HepG2 (cell line): Measurements from ENCODE around the gene PRDX2. TPM values are rescaled to one million over a fixed set of nuclear protein-coding genes. Genes with fewer than 3 reads are reported as not detected.
A peak's percentile ranks its signal among the peaks of the same experiment; 100 is the strongest.

ENCODE experiments used
- CBX2 ChIP-seq, 2 experiments: fragments of 200-600 bp in 1 of 2; sonication (generic); formaldehyde crosslinking in 1 of 2; IDR thresholded peaks; 2 replicates each; pipeline versions ENCODE4 v1.7.0 to v1.8.1; 2018 to 2022; ENCODE audit warnings: low read depth in 2 of 2, low read length in 1 of 2, mild to moderate bottlenecking in 1 of 2, missing genetic modification reagents in 1 of 2
- HOXA7 ChIP-seq: sonication (generic); formaldehyde crosslinking; IDR thresholded peaks from 2 replicates; pipeline ENCODE4 v1.8.1; 2022; ENCODE audit warnings: mild to moderate bottlenecking, missing genetic modification reagents, moderate library complexity
- NFYB ChIP-seq: sonication (generic); formaldehyde crosslinking; IDR thresholded peaks from 2 replicates; pipeline ENCODE4 v1.4.0; 2020; ENCODE audit warnings: missing genetic modification reagents
- NR1H2 ChIP-seq: sonication (generic); formaldehyde crosslinking; IDR thresholded peaks from 2 replicates; pipeline ENCODE4 v1.8.1; 2022; ENCODE audit warnings: low read depth, missing genetic modification reagents, borderline replicate concordance
- PAWR ChIP-seq: sonication (generic); formaldehyde crosslinking; IDR thresholded peaks from 2 replicates; pipeline ENCODE4 v1.4.0; 2020; ENCODE audit warnings: missing genetic modification reagents, mild to moderate bottlenecking, borderline replicate concordance
- PHB2 ChIP-seq: fragments of 450-650 bp; IDR thresholded peaks from 2 replicates; pipeline ENCODE4 v1.6.1; 2018; ENCODE audit not compliant: partially characterized antibody
- POLR2G ChIP-seq: fragments of 200-400 bp; formaldehyde crosslinking; IDR thresholded peaks from 2 replicates; pipeline ENCODE4 v1.6.1; 2018; ENCODE audit warnings: mild to moderate bottlenecking, low read depth, low read length, moderate library complexity
- RFX1 ChIP-seq: fragments of 450-650 bp; IDR thresholded peaks from 2 replicates; pipeline ENCODE4 v1.6.1; 2017
- SCMH1 ChIP-seq: sonication (generic); formaldehyde crosslinking; IDR thresholded peaks from 2 replicates; pipeline ENCODE4 v1.9.0; 2021; ENCODE audit warnings: missing genetic modification reagents, mild to moderate bottlenecking, borderline replicate concordance
- SP1 ChIP-seq, 2 experiments: fragments of 450-650 bp in 1 of 2; sonication (generic) in 1 of 2; formaldehyde crosslinking in 1 of 2; IDR thresholded peaks; 2 replicates each; pipeline versions ENCODE4 v1.4.0 to v1.6.1; 2016 to 2020; ENCODE audit warnings: missing genetic modification reagents in 1 of 2
- TBX2 ChIP-seq: sonication (generic); formaldehyde crosslinking; IDR thresholded peaks from 2 replicates; pipeline ENCODE4 v1.5.0; 2020; ENCODE audit warnings: missing genetic modification reagents, mild to moderate bottlenecking, borderline replicate concordance
- TEAD2 ChIP-seq: sonication (generic); formaldehyde crosslinking; IDR thresholded peaks from 2 replicates; pipeline ENCODE4 v1.9.0; 2021; ENCODE audit warnings: missing genetic modification reagents
- ZC3H4 ChIP-seq: sonication (generic); formaldehyde crosslinking; IDR thresholded peaks from 2 replicates; pipeline ENCODE4 v1.4.0; 2020; ENCODE audit warnings: missing genetic modification reagents, borderline replicate concordance
- ZNF234 ChIP-seq: sonication (generic); formaldehyde crosslinking; conservative IDR thresholded peaks from 2 replicates; pipeline ENCODE4 v1.5.1; 2020; ENCODE audit warnings: mild to moderate bottlenecking, missing genetic modification reagents
- ZNF34 ChIP-seq: sonication (generic); formaldehyde crosslinking; IDR thresholded peaks from 2 replicates; pipeline ENCODE4 v1.4.0; 2020; ENCODE audit warnings: mild to moderate bottlenecking, missing genetic modification reagents, borderline replicate concordance
- ZNF577 ChIP-seq: sonication (generic); formaldehyde crosslinking; IDR thresholded peaks from 2 replicates; pipeline ENCODE4 v1.4.0; 2020; ENCODE audit warnings: mild to moderate bottlenecking, low read depth, missing genetic modification reagents, borderline replicate concordance
- ZNF772 ChIP-seq: sonication (generic); formaldehyde crosslinking; IDR thresholded peaks from 2 replicates; pipeline ENCODE4 v1.5.0; 2020; ENCODE audit warnings: mild to moderate bottlenecking, missing genetic modification reagents
- ZNF781 ChIP-seq: sonication (generic); formaldehyde crosslinking; IDR thresholded peaks from 2 replicates; pipeline ENCODE4 v1.5.1; 2020; ENCODE audit warnings: borderline replicate concordance, mild to moderate bottlenecking, missing genetic modification reagents; ENCODE audit errors: not compliant biosample characterization
- ZNF792 ChIP-seq: IDR thresholded peaks from 2 replicates; pipeline ENCODE4 v1.6.1; 2016
- polyA plus RNA-seq, 8 experiments: library from polyadenylated mRNA; depleted of rRNA in 3 of 8; stranded (reverse) in 7 of 8; unstranded in 1 of 8; fragments of >200 nt; fragmentation: Illumina TruSeq in 4 of 8; extraction: Trizol in 4 of 8; gene quantifications; 2 replicates each; pipeline versions ENCODE4 v1.2.1 to v1.2.3, GENCODE V29; 2011 to 2016; ENCODE audit warnings: low read depth in 4 of 8, missing spikeins in 1 of 8, mixed read lengths in 1 of 8; ENCODE audit not compliant: insufficient read depth in 1 of 8
- total RNA-seq, 5 experiments: library from RNA; depleted of rRNA; stranded (reverse); fragments of >200 nt; fragmentation: Illumina TruSeq; extraction: Trizol; gene quantifications; 2 replicates each; pipeline ENCODE4 v1.2.3, GENCODE V29; 2016; ENCODE audit warnings: low read depth in 1 of 5
- TF ChIP-seq, protein P1 (sequence below): sonication (generic); formaldehyde crosslinking; IDR thresholded peaks from 2 replicates; pipeline ENCODE4 v1.8.0; 2022; ENCODE audit warnings: low read depth, missing genetic modification reagents
- TF ChIP-seq, protein P2 (sequence below): fragments of 450-650 bp; IDR thresholded peaks from 2 replicates; pipeline ENCODE4 v1.6.1; 2017; ENCODE audit warnings: mild to moderate bottlenecking
- TF ChIP-seq, protein P3 (sequence below): sonication (generic); formaldehyde crosslinking; IDR thresholded peaks from 2 replicates; pipeline ENCODE4 v1.5.1; 2020; ENCODE audit warnings: mild to moderate bottlenecking, missing genetic modification reagents, borderline replicate concordance
- TF ChIP-seq, protein P4 (sequence below): sonication (generic); formaldehyde crosslinking; conservative IDR thresholded peaks from 2 replicates; pipeline ENCODE4 v1.4.0; 2020; ENCODE audit warnings: missing genetic modification reagents

Gene PRDX2
- total and polyA plus RNA-seq, 2 of the 13 experiments (the other 11 are each of a cell fraction or from before 2014, with no cell fraction given): 218 to 381 TPM

DNA sequence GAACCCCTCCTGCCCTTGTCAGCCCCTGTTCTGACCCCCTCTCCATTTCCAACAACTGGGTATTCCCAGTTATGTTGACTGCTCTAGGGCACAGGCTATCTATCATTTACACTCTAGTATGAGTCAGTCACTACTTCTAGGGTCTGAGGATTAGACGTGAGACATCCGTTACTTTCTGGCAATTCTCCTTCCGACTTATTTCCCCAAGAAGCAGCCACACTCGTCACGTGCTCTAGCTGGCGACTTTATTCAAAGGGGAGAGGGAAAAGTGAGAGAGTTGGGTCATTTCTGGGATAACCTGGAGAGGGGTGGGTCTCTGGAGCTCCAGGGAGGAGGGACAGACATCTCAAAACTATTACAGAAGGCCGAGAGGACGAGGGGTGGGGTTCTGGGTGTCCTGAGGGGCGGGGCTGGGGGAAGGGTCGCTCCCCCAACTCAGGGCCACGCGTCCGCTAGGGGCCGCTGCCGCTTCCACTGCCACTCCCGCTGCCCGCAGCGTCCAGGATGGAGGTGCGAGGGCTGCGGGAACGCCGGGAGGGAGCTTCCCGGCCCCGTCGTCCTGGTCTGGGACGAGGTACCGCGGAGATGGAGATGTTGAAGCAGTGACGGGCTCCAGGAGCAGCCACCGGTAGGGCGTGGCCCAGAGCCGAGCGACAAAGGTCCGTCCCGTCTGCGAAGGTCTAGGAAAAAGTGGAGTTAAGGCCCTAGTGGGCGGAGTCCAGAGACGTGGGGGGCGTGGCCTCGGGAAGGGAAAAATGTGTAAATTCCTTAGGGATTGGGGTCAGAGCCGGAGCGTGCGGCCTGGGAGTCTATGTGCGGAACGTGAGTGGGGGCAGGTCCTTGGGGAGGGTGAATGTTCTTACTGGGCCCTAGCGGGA is 23.9 kb upstream of the PRDX2 start (continued):
- TF ChIP-seq, protein P1, sequence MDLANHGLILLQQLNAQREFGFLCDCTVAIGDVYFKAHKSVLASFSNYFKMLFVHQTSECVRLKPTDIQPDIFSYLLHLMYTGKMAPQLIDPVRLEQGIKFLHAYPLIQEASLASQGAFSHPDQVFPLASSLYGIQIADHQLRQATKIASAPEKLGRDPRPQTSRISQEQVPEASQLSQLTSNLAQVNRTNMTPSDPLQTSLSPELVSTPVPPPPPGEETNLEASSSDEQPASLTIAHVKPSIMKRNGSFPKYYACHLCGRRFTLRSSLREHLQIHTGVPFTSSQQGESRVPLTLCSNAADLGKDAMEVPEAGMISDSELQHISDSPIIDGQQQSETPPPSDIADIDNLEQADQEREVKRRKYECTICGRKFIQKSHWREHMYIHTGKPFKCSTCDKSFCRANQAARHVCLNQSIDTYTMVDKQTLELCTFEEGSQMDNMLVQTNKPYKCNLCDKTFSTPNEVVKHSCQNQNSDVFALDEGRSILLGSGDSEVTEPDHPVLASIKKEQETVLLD: no peak
- no peak for TF ChIP-seq NR1H2 (CRISPR knock-in tag)
- TF ChIP-seq, protein P2, sequence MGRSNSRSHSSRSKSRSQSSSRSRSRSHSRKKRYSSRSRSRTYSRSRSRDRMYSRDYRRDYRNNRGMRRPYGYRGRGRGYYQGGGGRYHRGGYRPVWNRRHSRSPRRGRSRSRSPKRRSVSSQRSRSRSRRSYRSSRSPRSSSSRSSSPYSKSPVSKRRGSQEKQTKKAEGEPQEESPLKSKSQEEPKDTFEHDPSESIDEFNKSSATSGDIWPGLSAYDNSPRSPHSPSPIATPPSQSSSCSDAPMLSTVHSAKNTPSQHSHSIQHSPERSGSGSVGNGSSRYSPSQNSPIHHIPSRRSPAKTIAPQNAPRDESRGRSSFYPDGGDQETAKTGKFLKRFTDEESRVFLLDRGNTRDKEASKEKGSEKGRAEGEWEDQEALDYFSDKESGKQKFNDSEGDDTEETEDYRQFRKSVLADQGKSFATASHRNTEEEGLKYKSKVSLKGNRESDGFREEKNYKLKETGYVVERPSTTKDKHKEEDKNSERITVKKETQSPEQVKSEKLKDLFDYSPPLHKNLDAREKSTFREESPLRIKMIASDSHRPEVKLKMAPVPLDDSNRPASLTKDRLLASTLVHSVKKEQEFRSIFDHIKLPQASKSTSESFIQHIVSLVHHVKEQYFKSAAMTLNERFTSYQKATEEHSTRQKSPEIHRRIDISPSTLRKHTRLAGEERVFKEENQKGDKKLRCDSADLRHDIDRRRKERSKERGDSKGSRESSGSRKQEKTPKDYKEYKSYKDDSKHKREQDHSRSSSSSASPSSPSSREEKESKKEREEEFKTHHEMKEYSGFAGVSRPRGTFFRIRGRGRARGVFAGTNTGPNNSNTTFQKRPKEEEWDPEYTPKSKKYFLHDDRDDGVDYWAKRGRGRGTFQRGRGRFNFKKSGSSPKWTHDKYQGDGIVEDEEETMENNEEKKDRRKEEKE: no peak
- no peak for TF ChIP-seq CBX2 (IDR thresholded peaks at IDR 0.05; ENCODE audit: low read depth, low read length)
- no peak for TF ChIP-seq CBX2 (CRISPR knock-in tag; IDR thresholded peaks at IDR 0.05; ENCODE audit: low read depth)
- TF ChIP-seq ZNF234 (CRISPR knock-in tag): no peak
- no peak for TF ChIP-seq TEAD2
- no peak for TF ChIP-seq SP1 (IDR thresholded peaks at IDR 0.05)
- TF ChIP-seq SP1 (CRISPR knock-in tag; IDR thresholded peaks at IDR 0.05): peak; percentile 72; the same call in 1 of the 2 replicates
- TF ChIP-seq ZNF772: no peak
- no peak for TF ChIP-seq RFX1
- TF ChIP-seq ZNF577 (CRISPR knock-in tag): no peak
- TF ChIP-seq ZNF781: no peak
- no peak for TF ChIP-seq POLR2G
- no peak for TF ChIP-seq ZNF792 (CRISPR knock-in tag)
- TF ChIP-seq PHB2: no peak
- TF ChIP-seq, protein P3, sequence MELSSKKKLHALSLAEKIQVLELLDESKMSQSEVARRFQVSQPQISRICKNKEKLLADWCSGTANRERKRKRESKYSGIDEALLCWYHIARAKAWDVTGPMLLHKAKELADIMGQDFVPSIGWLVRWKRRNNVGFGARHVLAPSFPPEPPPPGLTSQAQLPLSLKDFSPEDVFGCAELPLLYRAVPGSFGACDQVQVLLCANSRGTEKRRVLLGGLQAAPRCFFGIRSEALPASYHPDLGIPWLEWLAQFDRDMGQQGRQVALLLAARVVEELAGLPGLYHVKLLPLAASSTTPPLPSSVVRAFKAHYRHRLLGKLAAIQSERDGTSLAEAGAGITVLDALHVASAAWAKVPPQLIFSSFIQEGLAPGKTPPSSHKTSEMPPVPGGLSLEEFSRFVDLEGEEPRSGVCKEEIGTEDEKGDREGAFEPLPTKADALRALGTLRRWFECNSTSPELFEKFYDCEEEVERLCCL: no peak
- no peak for TF ChIP-seq PAWR (CRISPR knock-in tag)
- no peak for TF ChIP-seq ZNF34 (CRISPR knock-in tag)
- no peak for TF ChIP-seq NFYB
- no peak for TF ChIP-seq HOXA7
- TF ChIP-seq ZC3H4 (CRISPR knock-in tag): no peak
- TF ChIP-seq SCMH1 (CRISPR knock-in tag): no peak
- TF ChIP-seq TBX2 (CRISPR knock-in tag): no peak; the same call in 1 of the 2 replicates
- TF ChIP-seq, protein P4, sequence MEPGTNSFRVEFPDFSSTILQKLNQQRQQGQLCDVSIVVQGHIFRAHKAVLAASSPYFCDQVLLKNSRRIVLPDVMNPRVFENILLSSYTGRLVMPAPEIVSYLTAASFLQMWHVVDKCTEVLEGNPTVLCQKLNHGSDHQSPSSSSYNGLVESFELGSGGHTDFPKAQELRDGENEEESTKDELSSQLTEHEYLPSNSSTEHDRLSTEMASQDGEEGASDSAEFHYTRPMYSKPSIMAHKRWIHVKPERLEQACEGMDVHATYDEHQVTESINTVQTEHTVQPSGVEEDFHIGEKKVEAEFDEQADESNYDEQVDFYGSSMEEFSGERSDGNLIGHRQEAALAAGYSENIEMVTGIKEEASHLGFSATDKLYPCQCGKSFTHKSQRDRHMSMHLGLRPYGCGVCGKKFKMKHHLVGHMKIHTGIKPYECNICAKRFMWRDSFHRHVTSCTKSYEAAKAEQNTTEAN: no peak
